Endothelial cell (in vitro differentiated cells): ENCODE measurements around the gene RFX5. TPM values are rescaled to one million over a fixed set of nuclear protein-coding genes. Genes with fewer than 3 reads are reported as not detected.

Experiments used
- DNase-seq: peaks from one replicate; pipeline ENCODE4 v3.0.0; 2021; ENCODE audit warnings: low spot score
- H3K27ac Mint-ChIP-seq: one replicate; pipeline ENCODE4 v1.8.0; 2021; ENCODE audit warnings: mixed read lengths, inconsistent platforms; ENCODE audit not compliant: unreplicated experiment
- H3K27me3 Mint-ChIP-seq: one replicate; pipeline ENCODE4 v1.8.0; 2021; ENCODE audit warnings: mild to moderate bottlenecking, moderate library complexity, mixed read lengths, inconsistent platforms; ENCODE audit not compliant: unreplicated experiment
- H3K36me3 Mint-ChIP-seq: one replicate; pipeline ENCODE4 v1.8.0; 2021; ENCODE audit warnings: mild to moderate bottlenecking, low read depth, mixed read lengths, inconsistent platforms; ENCODE audit not compliant: unreplicated experiment
- H3K4me1 Mint-ChIP-seq: one replicate; pipeline ENCODE4 v1.8.0; 2021; ENCODE audit warnings: mild to moderate bottlenecking, mixed read lengths, inconsistent platforms; ENCODE audit not compliant: unreplicated experiment
- H3K4me3 Mint-ChIP-seq: one replicate; pipeline ENCODE4 v1.8.0; 2021; ENCODE audit warnings: mild to moderate bottlenecking, mixed read lengths, inconsistent platforms; ENCODE audit not compliant: unreplicated experiment
- H3K9me3 Mint-ChIP-seq: one replicate; pipeline ENCODE4 v1.8.0; 2021; ENCODE audit warnings: mixed read lengths, inconsistent platforms; ENCODE audit not compliant: unreplicated experiment
- CTCF ChIP-seq: fragments of 200-600 bp; sonication (generic); IDR thresholded peaks from one replicate; pipeline ENCODE4 v1.5.0; 2021; ENCODE audit warnings: antibody characterized with exemption; ENCODE audit not compliant: unreplicated experiment
- total RNA-seq: library from RNA; stranded (reverse); fragmentation: NEBNext Ultra II Directional; extraction: Animal tissue kit (Norgen Biotek cat#: 25700); gene quantifications from one replicate; pipeline ENCODE4 v1.2.1, GENCODE V29; 2021; ENCODE audit not compliant: unreplicated experiment

The RFX5 gene
- total RNA-seq, 1 donor from 2014 or later = 51.6 TPM

- DNase-seq = no peak
- peaks cover 2% of the 10 kb centered on the region for H3K27me3 Mint-ChIP-seq
- H3K4me3 Mint-ChIP-seq = peak overlapping the region; percentile 42
- H3K27ac Mint-ChIP-seq = no peak overlapping the region
- no peaks in the 10 kb centered on the region for H3K9me3 Mint-ChIP-seq
- H3K4me1 Mint-ChIP-seq = peaks cover 29% of the 10 kb centered on the region
- H3K36me3 Mint-ChIP-seq = peaks cover 62% of the 10 kb centered on the region
- TF ChIP-seq CTCF = no peak
Measured at GRCh38 chr1:151312826-151313225, 34.2 kb downstream of the RFX5 start.

- Mint-ChIP-seq H3K9me3 (no peaks in the 10 kb centered on the region), H3K36me3 (peaks cover 60% of the 10 kb centered on the region), H3K27me3 (peaks cover 2% of the 10 kb centered on the region), H3K4me3 (peak overlapping the region; percentile 37), H3K4me1 (peaks cover 29% of the 10 kb centered on the region), H3K27ac (no peak overlapping the region)
- no peak for DNase-seq
- no peak for TF ChIP-seq CTCF
Measured at GRCh38 chr1:151312411-151312810, 34.6 kb downstream of the RFX5 start.

- Mint-ChIP-seq H3K27ac (peak overlapping the region; percentile 15), H3K4me3 (no peak overlapping the region), H3K9me3 (no peaks in the 10 kb centered on the region), H3K36me3 (peaks cover 66% of the 10 kb centered on the region), H3K4me1 (peaks cover 29% of the 10 kb centered on the region), H3K27me3 (peaks cover 2% of the 10 kb centered on the region)
- DNase-seq = no peak
- no peak for TF ChIP-seq CTCF
Measured at GRCh38 chr1:151311589-151312331, 35.3 kb downstream of the RFX5 start.

- no peak for DNase-seq
- Mint-ChIP-seq H3K27ac (peak overlapping the region; percentile 15), H3K4me1 (peaks cover 29% of the 10 kb centered on the region), H3K9me3 (no peaks in the 10 kb centered on the region), H3K4me3 (no peak overlapping the region), H3K36me3 (peaks cover 65% of the 10 kb centered on the region), H3K27me3 (peaks cover 2% of the 10 kb centered on the region)
- no peak for TF ChIP-seq CTCF
Measured at GRCh38 chr1:151311011-151311410, 36.0 kb downstream of the RFX5 start.

- no peaks in the 10 kb centered on the region for H3K9me3 Mint-ChIP-seq
- no peak for DNase-seq
- H3K4me1 Mint-ChIP-seq = peaks cover 29% of the 10 kb centered on the region
- H3K36me3 Mint-ChIP-seq = peaks cover 66% of the 10 kb centered on the region
- H3K4me3 Mint-ChIP-seq = no peak overlapping the region
- H3K27ac Mint-ChIP-seq = no peak overlapping the region
- TF ChIP-seq CTCF = no peak
- H3K27me3 Mint-ChIP-seq = peaks cover 4% of the 10 kb centered on the region
Measured at GRCh38 chr1:151309811-151310323, 37.2 kb downstream of the RFX5 start.
